ENCODE measurements around the gene CARS1.
"Not testable (repeated sequence)": the region's sequence is repeated elsewhere in the genome, so short reads cannot be mapped to it uniquely, and the experiment has no call there.

Gene CARS1

GRCh38 chr11:3090096-3090901, 33.1 kb upstream of the CARS1 start:
- DNase-seq (ENCODE audit: low spot score) = no peak

- DNase-seq (ENCODE audit: low spot score) = no peak
Measured at GRCh38 chr11:3089236-3090061, 32.2 kb upstream of the CARS1 start.

- no peak for DNase-seq (ENCODE audit: low spot score)
Measured at GRCh38 chr11:3088806-3089205, 31.6 kb upstream of the CARS1 start.

- DNase-seq (ENCODE audit: low spot score) = no peak
Measured at GRCh38 chr11:3087821-3088800, 30.9 kb upstream of the CARS1 start.

- DNase-seq (ENCODE audit: low spot score) = no peak
Measured at GRCh38 chr11:3087373-3087772, 30.1 kb upstream of the CARS1 start.

GRCh38 chr11:3086671-3087150, 29.5 kb upstream of the CARS1 start:
- DNase-seq (ENCODE audit: low spot score) = no peak

- no peak for DNase-seq (ENCODE audit: low spot score)
Measured at GRCh38 chr11:3086114-3086513, 28.9 kb upstream of the CARS1 start.

GRCh38 chr11:3085052-3085451, 27.8 kb upstream of the CARS1 start:
- no peak for DNase-seq (ENCODE audit: low spot score)

- no peak for DNase-seq (ENCODE audit: low spot score)
Measured at GRCh38 chr11:3083321-3083720, 26.1 kb upstream of the CARS1 start.

GRCh38 chr11:3081386-3081751, 24.1 kb upstream of the CARS1 start:
- no peak for DNase-seq (ENCODE audit: low spot score)

- no peak for DNase-seq (ENCODE audit: low spot score)
Measured at GRCh38 chr11:3080733-3081385, 23.6 kb upstream of the CARS1 start.

- no peak for DNase-seq (ENCODE audit: low spot score)
Measured at GRCh38 chr11:3080104-3080503, 22.9 kb upstream of the CARS1 start.

GRCh38 chr11:3077846-3078440, 20.7 kb upstream of the CARS1 start:
- DNase-seq (ENCODE audit: low spot score) = no peak

- no peak for DNase-seq (ENCODE audit: low spot score)
Measured at GRCh38 chr11:3077189-3077836, 20.1 kb upstream of the CARS1 start.

GRCh38 chr11:3074912-3075589, 17.8 kb upstream of the CARS1 start:
- DNase-seq (ENCODE audit: low spot score) = no peak

GRCh38 chr11:3073029-3073435, 15.8 kb upstream of the CARS1 start:
- DNase-seq (ENCODE audit: low spot score) = no peak

GRCh38 chr11:3069425-3069824, 12.2 kb upstream of the CARS1 start:
- no peak for DNase-seq (ENCODE audit: low spot score)

GRCh38 chr11:3066308-3066707, 9.1 kb upstream of the CARS1 start:
- not testable (repeated sequence) for DNase-seq (ENCODE audit: low spot score)

GRCh38 chr11:3064709-3065108, 7.5 kb upstream of the CARS1 start:
- DNase-seq (ENCODE audit: low spot score) = not testable (repeated sequence)

Data from SK-N-DZ (cell line).